Mesothelial cell of epicardium (in vitro differentiated cells): ENCODE data around the gene C19orf38. TPM values are rescaled to one million over a fixed set of nuclear protein-coding genes. Genes with fewer than 3 reads are reported as not detected.
"Not testable (repeated sequence)": the region's sequence is repeated elsewhere in the genome, so short reads cannot be mapped to it uniquely, and the experiment has no call there.

Experiments used
- DNase-seq, 2 experiments: peaks; one replicate each; pipeline ENCODE4 v3.0.0; 2021; ENCODE audit warnings: low spot score in 2 of 2; ENCODE audit not compliant: unreplicated experiment in 2 of 2
- H3K27ac Mint-ChIP-seq: 2 replicates; pipeline ENCODE4 v1.8.0; 2021; ENCODE audit warnings: mixed read lengths
- H3K27me3 Mint-ChIP-seq: 2 replicates; pipeline ENCODE4 v1.8.0; 2021; ENCODE audit warnings: low read depth, mixed read lengths
- H3K36me3 Mint-ChIP-seq: 2 replicates; pipeline ENCODE4 v1.8.0; 2021; ENCODE audit warnings: mixed read lengths
- H3K4me1 Mint-ChIP-seq: 2 replicates; pipeline ENCODE4 v1.8.0; 2021; ENCODE audit warnings: mixed read lengths
- H3K4me3 Mint-ChIP-seq: 2 replicates; pipeline ENCODE4 v1.8.0; 2021; ENCODE audit warnings: mild to moderate bottlenecking, moderate library complexity, mixed read lengths
- H3K9me3 Mint-ChIP-seq: 2 replicates; pipeline ENCODE4 v1.8.0; 2021; ENCODE audit warnings: mixed read lengths
- total RNA-seq: library from RNA; stranded (reverse); gene quantifications from 3 replicates; pipeline ENCODE4 v1.2.1, GENCODE V29; 2021
- TF ChIP-seq, protein P1 (sequence below): fragments of 200-600 bp; sonication (generic); IDR thresholded peaks from one replicate; pipeline ENCODE4 v1.5.0; 2021; ENCODE audit warnings: antibody characterized with exemption; ENCODE audit not compliant: unreplicated experiment

Gene C19orf38
- total RNA-seq, 1 donor from 2014 or later = 2.3 TPM

DNA sequence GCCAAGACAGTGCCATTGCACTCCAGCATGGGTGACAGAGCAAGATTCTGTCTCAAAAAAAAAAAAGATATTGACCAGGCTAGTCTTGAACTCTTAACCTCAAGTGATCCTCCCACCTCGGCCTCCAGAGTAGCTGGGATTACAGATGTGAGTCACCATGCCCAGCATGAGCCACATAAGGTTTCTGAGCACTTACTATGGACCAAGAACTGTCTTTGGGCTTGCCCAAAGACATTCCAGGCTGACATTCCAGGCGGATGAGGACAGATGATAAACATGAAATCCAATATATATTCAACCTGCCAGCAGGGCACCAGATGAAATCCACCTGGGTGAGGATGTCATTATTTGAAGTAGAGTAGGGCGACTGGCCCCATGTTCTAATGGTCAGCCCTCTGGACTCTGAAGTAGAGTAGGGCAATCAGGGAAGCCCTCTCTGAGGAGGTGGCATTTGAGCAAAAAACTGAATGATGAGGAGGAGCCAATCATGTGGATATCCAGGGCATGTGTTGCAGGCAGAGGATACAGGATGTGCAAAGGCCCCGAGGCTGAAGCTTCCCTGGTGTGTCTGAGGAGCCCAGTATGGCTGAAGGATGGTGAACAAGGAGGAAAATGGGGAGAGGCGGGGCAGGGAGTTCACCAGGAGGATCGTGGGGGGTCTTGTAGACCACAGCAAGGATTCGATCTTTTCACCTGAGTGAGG lies 4.0 kb downstream of the C19orf38 start:
- DNase-seq = no peak
- TF ChIP-seq, protein P1, sequence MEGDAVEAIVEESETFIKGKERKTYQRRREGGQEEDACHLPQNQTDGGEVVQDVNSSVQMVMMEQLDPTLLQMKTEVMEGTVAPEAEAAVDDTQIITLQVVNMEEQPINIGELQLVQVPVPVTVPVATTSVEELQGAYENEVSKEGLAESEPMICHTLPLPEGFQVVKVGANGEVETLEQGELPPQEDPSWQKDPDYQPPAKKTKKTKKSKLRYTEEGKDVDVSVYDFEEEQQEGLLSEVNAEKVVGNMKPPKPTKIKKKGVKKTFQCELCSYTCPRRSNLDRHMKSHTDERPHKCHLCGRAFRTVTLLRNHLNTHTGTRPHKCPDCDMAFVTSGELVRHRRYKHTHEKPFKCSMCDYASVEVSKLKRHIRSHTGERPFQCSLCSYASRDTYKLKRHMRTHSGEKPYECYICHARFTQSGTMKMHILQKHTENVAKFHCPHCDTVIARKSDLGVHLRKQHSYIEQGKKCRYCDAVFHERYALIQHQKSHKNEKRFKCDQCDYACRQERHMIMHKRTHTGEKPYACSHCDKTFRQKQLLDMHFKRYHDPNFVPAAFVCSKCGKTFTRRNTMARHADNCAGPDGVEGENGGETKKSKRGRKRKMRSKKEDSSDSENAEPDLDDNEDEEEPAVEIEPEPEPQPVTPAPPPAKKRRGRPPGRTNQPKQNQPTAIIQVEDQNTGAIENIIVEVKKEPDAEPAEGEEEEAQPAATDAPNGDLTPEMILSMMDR = no peak
- no peak overlapping the region for H3K4me3 Mint-ChIP-seq
- no peaks in the 10 kb centered on the region for H3K9me3 Mint-ChIP-seq
- H3K36me3 Mint-ChIP-seq = no peaks in the 10 kb centered on the region
- peaks cover 1% of the 10 kb centered on the region for H3K27me3 Mint-ChIP-seq
- H3K4me1 Mint-ChIP-seq = peaks cover 3% of the 10 kb centered on the region
- H3K27ac Mint-ChIP-seq = no peak overlapping the region

DNA sequence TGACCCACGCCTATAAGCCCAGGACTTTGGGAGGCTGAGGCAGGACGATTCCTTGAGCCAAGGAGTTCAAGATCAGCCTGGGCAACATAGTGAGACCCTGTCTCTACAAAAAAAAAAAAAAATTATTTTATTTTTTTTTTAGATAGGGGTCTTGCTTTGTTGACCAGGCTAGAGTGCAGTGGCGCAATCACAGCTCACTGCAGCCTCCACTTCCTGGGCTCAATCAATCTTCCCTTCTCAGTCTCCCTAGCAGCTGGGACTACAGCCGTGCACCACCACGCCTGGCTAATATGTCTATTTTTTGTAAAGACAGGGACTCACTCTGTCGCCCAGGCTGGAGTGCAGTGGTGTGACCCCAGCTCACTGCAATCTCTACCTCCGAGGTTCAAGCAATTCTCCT lies 4.7 kb downstream of the C19orf38 start:
- Mint-ChIP-seq H3K27me3 (peaks cover 1% of the 10 kb centered on the region), H3K27ac (no peak overlapping the region), H3K9me3 (no peaks in the 10 kb centered on the region), H3K36me3 (no peaks in the 10 kb centered on the region), H3K4me3 (no peak overlapping the region), H3K4me1 (peaks cover 3% of the 10 kb centered on the region)
- DNase-seq = no peak
- TF ChIP-seq, protein P1 = no peak

DNA sequence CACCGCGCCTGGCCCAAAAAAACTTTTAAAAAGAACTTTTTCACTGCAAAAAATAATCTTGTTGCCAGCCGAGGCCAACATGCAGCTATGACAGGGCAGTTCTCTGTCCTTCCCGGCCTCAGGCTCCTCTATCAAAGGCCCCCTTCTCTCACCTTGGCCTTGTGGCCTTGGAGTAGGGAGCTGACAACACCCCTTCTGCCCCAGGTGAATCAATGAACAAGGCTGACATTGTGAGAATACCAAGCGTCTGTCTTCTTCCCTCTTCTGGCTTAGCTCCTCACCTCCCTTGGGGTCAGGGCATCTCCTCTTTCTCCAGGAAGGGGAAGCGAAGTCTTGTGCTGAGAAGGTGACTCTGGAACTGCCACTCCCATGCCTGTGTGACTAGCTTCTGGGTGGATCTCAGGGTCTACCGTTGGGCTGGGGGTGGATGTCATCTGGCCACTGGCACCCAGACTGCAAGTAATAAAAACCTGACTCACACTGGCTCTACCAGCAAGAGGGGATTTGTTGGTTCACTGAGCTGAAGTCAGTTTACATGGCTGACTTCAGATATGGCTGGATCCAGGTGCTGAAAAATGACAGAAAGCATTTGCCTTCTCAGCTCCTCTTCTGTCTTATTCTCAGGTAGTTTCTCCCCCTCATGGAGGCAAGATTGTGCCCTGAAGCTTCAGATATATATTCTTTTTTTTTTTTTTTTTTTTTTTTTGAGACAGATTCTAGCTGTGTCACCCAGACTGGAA lies 6.3 kb downstream of the C19orf38 start:
- Mint-ChIP-seq H3K9me3 (no peaks in the 10 kb centered on the region), H3K36me3 (no peaks in the 10 kb centered on the region), H3K4me3 (no peak overlapping the region), H3K27me3 (no peaks in the 10 kb centered on the region), H3K27ac (no peak overlapping the region), H3K4me1 (no peaks in the 10 kb centered on the region)
- TF ChIP-seq, protein P1 = no peak
- no peak for DNase-seq

DNA sequence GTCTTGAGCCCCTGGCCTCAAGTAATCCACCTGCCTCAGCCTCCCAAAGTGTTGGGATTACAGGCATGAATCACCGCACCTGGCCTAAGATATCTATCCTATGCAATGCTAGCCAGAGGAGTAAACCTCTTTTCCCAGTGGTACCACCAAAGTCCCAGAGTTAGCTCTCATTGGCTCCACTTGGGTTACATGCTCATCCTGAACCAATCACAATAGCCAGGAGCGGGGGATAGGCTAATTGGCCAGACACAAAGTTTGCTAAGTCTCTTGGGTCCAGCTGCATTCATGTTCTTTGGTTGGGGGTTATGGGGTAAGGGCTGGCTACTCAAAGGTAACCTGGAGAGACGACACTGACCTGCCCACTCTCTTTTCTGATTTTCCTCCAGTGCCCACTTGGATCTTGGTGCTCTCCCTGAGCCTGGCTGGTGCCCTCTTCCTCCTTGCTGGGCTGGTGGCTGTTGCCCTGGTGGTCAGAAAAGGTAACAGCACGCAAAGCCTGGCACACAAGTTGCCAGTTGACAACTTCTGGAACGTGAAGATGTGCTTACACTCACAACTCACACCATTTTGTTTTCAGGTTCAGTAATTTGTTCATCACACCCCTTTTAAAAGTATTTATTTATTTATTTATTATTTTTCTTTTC lies 7.8 kb downstream of the C19orf38 start:
- TF ChIP-seq, protein P1 = peak; percentile 72
- Mint-ChIP-seq H3K9me3 (no peaks in the 10 kb centered on the region), H3K27me3 (no peaks in the 10 kb centered on the region), H3K27ac (no peak overlapping the region), H3K4me3 (no peak overlapping the region), H3K36me3 (no peaks in the 10 kb centered on the region), H3K4me1 (no peaks in the 10 kb centered on the region)
- DNase-seq = no peak

DNA sequence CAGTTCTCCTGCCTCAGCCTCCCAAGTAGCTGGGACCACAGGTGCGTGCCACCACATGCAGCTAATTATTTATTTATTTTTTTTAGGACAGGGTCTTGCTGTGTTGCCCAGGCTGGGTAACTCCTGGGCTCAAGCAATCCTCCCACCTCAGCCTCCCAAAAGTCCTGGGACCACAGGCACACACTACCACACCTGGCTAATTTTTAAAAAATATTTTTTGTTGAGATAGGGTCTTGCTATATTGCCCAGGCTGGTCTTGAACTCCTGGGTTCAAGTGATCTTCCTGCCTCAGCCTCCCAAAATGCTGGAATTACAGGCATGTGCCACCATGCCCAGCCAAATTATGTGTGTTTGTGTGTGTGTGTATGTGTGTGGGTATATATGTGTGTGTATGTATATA lies 8.7 kb downstream of the C19orf38 start:
- H3K27me3 Mint-ChIP-seq, H3K36me3 Mint-ChIP-seq, DNase-seq, H3K4me1 Mint-ChIP-seq, H3K27ac Mint-ChIP-seq, H3K4me3 Mint-ChIP-seq, H3K9me3 Mint-ChIP-seq: not testable (repeated sequence)
